GM21526 (cell line): ENCODE measurements around the gene COMMD4.
"Not testable (repeated sequence)": the region's sequence is repeated elsewhere in the genome, so short reads cannot be mapped to it uniquely, and the experiment has no call there.

Experiments
- ATAC-seq: cut with Tn5 transposase; IDR thresholded peaks from one replicate; pipeline ENCODE4 v1.9.1; 2021; ENCODE audit warnings: moderate library complexity; ENCODE audit not compliant: unreplicated experiment, low FRiP score

The COMMD4 gene

DNA sequence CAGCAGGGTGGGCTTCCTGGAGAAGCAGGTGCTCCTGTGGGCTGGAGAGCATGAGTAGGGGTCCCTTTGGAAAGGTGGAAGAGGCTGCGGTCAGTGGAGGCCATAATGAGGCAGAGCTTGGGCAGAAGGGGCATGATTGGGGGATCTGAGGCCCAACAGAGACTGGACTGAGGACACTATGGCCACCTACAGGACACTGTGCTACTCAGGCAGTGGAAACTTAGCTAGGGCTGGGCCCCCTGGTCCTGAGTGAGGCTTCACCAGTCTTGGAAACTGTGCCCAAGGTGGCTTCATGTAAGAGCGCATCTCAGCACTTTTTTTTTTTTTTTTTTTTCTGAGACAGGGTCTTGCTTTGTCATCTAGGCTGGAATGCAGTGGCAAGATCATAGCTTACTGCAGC lies 6.3 kb upstream of the COMMD4 start:
- ATAC-seq: no peak

DNA sequence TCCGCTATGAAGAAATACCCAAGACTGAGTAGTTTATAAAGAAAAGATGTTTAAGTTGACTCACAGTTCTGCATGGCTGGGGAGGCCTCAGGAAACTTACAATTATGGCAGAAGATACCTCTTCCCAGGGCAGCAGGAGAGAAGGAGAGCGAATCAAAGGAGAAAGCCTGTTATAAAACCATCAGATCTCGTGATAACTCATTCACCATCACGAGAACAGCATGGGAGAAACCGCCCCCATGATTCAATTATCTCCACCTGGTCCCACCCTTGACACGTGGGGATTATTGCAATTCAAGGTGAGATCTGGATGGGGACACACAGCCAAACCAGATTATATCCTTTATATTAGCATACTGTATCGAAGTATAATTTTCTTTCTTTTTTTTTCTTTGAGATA lies 3.8 kb upstream of the COMMD4 start:
- not testable (repeated sequence) for ATAC-seq

DNA sequence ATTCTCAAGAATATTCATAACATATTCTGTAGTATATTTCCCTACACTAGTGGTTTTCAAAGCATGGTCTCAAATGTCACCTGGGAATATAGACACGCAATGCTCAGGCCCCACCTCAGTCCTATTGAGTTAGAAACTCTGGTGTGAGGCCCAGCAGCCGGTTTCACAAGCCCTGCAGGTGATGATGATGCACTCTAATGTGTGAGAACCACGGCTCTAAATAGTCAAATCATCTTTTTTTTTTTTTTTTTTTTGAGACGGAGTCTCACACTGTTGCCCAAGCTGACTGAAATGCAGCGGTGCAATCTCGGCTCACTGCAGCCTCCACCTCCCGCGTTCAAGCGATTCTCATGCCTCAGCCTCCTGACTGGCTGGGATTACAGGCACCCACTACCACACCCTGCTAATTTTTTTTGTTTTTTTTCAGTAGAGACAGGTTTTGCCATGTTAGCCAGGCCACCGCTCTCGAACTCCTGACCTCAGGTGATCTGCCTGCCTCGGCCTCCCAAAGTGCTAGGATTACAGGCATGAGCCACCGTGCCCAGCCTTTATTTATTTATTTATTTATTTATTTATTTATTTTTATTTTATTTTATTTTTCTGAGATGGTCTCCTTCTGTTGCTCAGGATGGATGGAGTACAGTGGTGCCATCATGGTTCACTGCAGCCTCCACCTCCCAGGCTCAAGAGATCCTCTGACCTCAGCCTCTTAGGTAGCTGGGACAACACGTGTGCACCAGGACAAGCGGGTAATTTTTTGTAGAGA lies 2.0 kb upstream of the COMMD4 start:
- not testable (repeated sequence) for ATAC-seq

DNA sequence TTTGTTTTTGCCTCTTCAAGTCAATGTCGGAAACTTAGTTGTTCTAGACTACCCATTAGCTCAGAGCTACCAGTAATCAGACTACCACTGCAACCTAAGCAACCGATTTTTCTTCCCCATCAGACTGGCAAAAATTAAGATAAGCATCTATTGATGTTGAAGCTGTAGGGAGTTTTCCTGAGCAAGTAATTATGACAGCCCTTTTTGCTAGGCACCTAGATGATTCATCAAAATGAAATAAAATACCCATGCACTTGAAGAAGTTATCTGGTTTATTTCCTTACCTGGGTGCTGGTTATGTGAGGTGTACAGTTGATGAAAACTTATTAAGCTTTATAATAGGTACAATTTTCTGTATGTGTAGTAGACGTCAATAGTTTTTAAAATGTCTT lies 554 bp upstream of the COMMD4 start:
- no peak for ATAC-seq

GRCh38 chr15:75338661-75339240 lies 2.9 kb downstream of the COMMD4 start:
- no peak for ATAC-seq

DNA sequence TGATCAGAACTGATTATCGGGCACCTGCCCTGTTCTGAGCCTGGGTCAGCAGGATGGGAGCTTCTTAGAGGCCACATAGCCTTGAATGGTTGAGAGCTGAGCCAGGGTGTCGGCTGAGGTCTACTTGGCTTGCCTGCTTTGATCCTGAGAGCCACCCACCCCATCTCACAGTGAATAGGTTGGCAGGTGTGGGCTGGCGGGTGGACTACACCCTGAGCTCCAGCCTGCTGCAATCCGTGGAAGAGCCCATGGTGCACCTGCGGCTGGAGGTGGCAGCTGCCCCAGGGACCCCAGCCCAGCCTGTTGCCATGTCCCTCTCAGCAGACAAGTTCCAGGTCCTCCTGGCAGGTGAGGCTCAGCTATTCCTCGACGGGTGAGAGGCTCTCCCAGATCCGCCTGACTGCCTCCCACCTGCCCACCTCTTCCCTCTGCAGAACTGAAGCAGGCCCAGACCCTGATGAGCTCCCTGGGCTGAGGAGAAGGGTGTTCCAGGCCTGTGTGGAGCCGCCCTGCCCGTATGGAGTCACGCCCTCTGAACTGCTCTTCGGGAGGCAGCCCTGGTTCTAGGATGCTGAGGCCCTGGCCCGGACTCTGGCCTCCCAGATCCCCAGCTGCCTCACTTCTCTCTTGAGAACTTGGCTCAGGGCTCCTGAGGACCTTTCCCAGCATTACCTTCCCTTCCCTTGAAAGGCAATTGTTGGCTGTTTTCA lies 3.8 kb downstream of the COMMD4 start:
- no peak for ATAC-seq

- no peak for ATAC-seq
Observed at GRCh38 chr15:75342221-75342620, 6.4 kb downstream of the COMMD4 start.

DNA sequence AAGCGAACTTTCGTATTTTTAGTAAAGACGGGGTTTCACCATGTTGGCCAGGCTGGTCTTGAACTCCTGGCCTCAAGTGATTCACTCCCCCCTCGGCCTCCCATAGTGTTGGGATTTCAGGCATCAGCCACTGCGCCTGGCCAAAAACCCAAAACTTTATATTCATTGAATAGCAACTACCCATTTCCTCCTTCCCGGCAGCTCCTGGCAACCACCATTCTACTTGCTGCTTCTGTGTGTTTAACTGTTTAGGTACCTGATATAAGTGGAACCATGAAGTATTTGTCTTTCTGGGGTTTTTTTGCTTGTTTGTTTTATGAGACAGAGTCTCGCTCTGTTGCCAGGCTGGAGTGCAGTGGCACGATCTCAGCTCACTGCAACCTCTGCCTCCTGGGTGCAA lies 8.1 kb downstream of the COMMD4 start:
- not testable (repeated sequence) for ATAC-seq

- ATAC-seq: no peak
Observed at GRCh38 chr15:75346796-75347221, 10.9 kb downstream of the COMMD4 start, which contains the start of gene NEIL1. Gene NEIL1 (plus strand): TSS chr15:75347039. CDS start chr15:75348906, 1,867 bp downstream.

DNA sequence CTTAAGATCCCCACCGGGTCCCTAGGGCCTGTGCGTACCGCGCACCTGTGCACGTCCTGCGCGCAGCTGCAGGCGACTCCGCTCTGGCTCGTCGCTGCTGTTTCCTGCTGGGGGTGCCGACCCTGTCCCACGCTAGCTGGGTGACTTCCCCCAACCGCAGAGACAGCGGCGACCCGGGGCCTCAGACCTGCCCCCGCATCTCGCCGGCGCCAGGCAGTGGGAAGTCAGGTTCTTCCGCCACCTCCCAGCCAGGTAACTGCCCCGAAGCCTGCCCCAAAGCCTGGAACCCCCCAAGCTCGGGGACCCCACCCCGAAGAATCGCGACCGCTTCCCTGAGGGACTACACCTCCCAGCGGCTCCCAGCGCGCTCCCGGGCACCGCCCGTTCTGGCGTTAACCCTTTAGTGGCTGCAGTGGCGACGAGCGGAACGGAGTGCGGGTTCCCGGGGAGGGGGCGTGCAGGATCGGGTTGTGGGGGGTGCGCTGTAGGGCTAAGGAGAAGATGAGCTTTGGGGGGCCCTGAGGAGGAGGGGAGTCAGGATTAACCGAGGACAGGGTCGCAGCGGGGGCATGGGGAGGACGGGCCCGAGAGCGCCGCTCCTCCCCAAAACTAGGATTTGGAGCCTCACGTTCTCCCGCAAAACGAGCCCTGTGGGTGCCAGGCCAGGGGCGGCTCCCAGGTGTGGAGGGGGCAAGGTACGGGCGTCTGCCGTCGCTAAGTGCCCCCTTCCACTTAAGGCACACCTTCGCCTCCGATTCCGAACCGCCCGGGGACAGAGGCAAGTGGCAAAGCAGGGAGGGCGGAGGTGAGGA lies 11.6 kb downstream of the COMMD4 start:
- ATAC-seq: no peak

DNA sequence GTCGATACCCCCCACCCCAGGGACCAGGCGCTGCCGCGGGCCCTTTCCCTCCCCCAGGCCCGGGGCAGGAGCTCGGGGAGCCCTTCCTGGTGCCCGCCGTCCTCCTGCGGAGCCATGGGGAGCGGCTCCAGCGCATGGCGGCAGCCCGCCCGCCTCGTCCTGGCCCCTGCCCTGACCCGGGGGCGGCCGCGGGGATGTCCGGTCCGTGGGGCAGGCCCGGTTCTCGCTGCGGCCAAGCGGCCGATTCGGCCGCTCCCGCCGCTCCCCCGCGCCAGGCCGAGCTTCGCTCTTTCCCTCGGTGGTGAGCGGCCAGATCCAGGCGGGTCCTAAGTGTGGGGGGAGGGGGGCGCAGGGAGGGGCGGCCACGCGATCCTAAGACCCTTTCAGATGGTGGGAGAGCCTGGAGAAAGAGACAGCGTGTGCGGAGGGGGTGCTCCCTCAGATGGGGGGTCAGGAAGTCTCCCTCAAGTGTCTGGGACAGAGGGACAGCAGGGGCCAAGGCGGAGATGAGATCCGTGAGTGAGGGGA lies 12.2 kb downstream of the COMMD4 start:
- no peak for ATAC-seq

- ATAC-seq: no peak
Observed at GRCh38 chr15:75348562-75349350, 12.9 kb downstream of the COMMD4 start.

GRCh38 chr15:75349351-75349669 lies 13.4 kb downstream of the COMMD4 start:
- not testable (repeated sequence) for ATAC-seq

- no peak for ATAC-seq
Observed at GRCh38 chr15:75349851-75350588, 14.2 kb downstream of the COMMD4 start.

- no peak for ATAC-seq
Observed at GRCh38 chr15:75350601-75351361, 14.9 kb downstream of the COMMD4 start.

DNA sequence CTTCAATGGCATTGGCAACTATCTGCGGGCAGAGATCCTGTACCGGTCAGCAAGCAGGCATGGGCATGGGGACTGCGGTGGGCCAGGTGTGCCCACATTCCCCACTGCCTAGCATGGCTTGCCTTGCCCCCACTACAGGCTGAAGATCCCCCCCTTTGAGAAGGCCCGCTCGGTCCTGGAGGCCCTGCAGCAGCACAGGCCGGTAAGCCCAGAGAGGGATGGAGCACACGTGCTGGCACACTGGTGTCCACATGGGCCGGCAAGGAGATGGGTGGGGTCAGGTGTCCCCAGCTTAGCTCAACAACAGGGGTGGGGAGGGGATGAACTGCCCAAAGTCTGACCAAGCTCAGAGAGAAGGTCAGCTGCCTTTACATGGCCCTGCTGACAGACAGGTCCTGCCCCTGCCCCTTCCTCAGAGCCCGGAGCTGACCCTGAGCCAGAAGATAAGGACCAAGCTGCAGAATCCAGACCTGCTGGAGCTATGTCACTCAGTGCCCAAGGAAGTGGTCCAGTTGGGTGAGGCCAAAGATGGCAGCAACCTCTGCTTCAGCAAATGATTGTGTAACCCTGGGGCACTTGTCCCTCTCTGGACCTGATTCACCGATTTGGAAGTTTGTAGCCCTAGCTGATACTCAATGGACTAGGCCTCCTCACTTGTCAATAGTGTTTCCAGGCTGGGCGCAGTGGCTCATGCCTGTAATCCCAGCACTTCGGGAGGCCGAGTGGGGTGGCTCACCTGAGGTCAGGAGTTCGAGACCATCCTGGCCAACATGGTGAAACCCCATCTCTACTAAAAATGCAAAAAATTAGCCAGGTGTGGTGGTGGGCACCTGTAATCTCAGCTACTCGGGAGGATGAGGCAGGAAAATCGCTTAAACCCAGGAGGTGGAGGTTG lies 16.6 kb downstream of the COMMD4 start:
- no peak for ATAC-seq

DNA sequence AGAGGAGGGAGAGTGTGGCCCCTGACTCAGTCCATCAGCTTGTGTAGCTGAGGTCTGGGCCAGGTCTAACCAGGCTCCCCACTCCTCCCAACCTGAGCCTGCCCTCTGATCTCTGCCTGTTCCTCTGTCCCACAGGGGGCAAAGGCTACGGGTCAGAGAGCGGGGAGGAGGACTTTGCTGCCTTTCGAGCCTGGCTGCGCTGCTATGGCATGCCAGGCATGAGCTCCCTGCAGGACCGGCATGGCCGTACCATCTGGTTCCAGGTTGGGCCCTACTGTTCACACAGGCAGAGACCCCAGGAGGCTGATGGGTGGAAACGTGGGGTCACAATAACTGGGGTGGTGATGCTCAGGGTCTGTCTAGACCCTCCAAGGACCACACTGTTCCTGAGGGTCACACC lies 17.7 kb downstream of the COMMD4 start:
- no peak for ATAC-seq
